GM18519 (cell line): Measurements from ENCODE around the gene ARRDC2.
"Not testable (repeated sequence)": the region's sequence is repeated elsewhere in the genome, so short reads cannot be mapped to it uniquely, and the experiment has no call there.

Source experiments
- ATAC-seq: cut with Tn5 transposase; IDR thresholded peaks from one replicate; pipeline ENCODE4 v1.9.1; 2021; ENCODE audit warnings: mild to moderate bottlenecking, moderate library complexity; ENCODE audit not compliant: unreplicated experiment, low FRiP score

Gene ARRDC2

GRCh38 chr19:18007917-18008673 lies at the start of gene ARRDC2:
TSS of gene ARRDC2 (plus strand) at chr19:18008170. CDS start at chr19:18008311, 141 bp downstream.
- no peak for ATAC-seq

- ATAC-seq = no peak
Measured at GRCh38 chr19:17963936-17964691, 43.9 kb upstream of the ARRDC2 start.

- no peak for ATAC-seq
Measured at GRCh38 chr19:17965370-17966128, 42.4 kb upstream of the ARRDC2 start.

GRCh38 chr19:17966129-17966483 lies 41.9 kb upstream of the ARRDC2 start:
- ATAC-seq = no peak

GRCh38 chr19:17966550-17967256 lies 41.3 kb upstream of the ARRDC2 start, which contains the start of gene KCNN1:
TSS of gene KCNN1 (plus strand) at chr19:17967107. CDS start at chr19:17973889, 6,782 bp downstream.
- ATAC-seq = no peak

- ATAC-seq = no peak
Measured at GRCh38 chr19:17967257-17968051, 40.5 kb upstream of the ARRDC2 start.

GRCh38 chr19:17968362-17968761 lies 39.6 kb upstream of the ARRDC2 start:
- no peak for ATAC-seq

GRCh38 chr19:17969096-17969792 lies 38.7 kb upstream of the ARRDC2 start:
- no peak for ATAC-seq

- no peak for ATAC-seq
Measured at GRCh38 chr19:17972230-17972629, 35.7 kb upstream of the ARRDC2 start.

- ATAC-seq = no peak
Measured at GRCh38 chr19:17973759-17974158, 34.2 kb upstream of the ARRDC2 start.

- no peak for ATAC-seq
Measured at GRCh38 chr19:17974551-17974950, 33.4 kb upstream of the ARRDC2 start.

GRCh38 chr19:17975032-17975431 lies 32.9 kb upstream of the ARRDC2 start:
- no peak for ATAC-seq

- ATAC-seq = no peak
Measured at GRCh38 chr19:17977021-17977420, 30.9 kb upstream of the ARRDC2 start.

- no peak for ATAC-seq
Measured at GRCh38 chr19:17977488-17977887, 30.5 kb upstream of the ARRDC2 start.

GRCh38 chr19:17981611-17982010 lies 26.4 kb upstream of the ARRDC2 start:
- ATAC-seq = no peak

GRCh38 chr19:17982430-17982829 lies 25.5 kb upstream of the ARRDC2 start:
- ATAC-seq = no peak

- no peak for ATAC-seq
Measured at GRCh38 chr19:17985037-17985818, 22.7 kb upstream of the ARRDC2 start.

- not testable (repeated sequence) for ATAC-seq
Measured at GRCh38 chr19:17986569-17986968, 21.4 kb upstream of the ARRDC2 start.
